SK-N-SH (cell line): ENCODE results near the gene NOL8. TPM values are rescaled to one million over a fixed set of nuclear protein-coding genes. Genes with fewer than 3 reads are reported as not detected.

ENCODE experiments used
- CTCF ChIA-PET: fragments of 300-600, 350-600 bp; formaldehyde crosslinking; extraction: SDS; loops from one replicate; lab custom pipeline; 2021; lab: Yijun Ruan, JAX
- POLR2A ChIA-PET: fragments of 350-600 bp; sonication (Branson Sonifier 250); formaldehyde crosslinking; extraction: SDS; loops from one replicate; lab custom pipeline; 2020; ENCODE audit warnings: antibody characterized with exemption, inconsistent platforms; lab: Yijun Ruan, JAX
- DNase-seq: peaks from one replicate; pipeline ENCODE4 v3.0.0; 2012
- H2AFZ ChIP-seq: fragments of 200-600 bp; sonication (generic); 2 replicates; pipeline ENCODE4 v1.8.1; 2016; ENCODE audit warnings: antibody characterized with exemption, mild to moderate bottlenecking, low read depth
- H3F3A ChIP-seq: fragments of 200-600 bp; sonication (generic); replicated peaks from 2 replicates; pipeline ENCODE3; 2016; ENCODE audit warnings: antibody characterized with exemption, mild to moderate bottlenecking; ENCODE audit not compliant: insufficient read depth
- H3K27ac ChIP-seq, 2 experiments: fragments of 200-500 bp in 1 of 2; fragments of 200-600 bp in 1 of 2; sonication (Bioruptor generic) in 1 of 2; sonication (generic), shearing (Covaris generic) in 1 of 2; 2 replicates each; pipeline versions ENCODE4 v1.5.1 to v1.6.1; 2014 to 2016; ENCODE audit warnings: low read depth in 2 of 2, inconsistent platforms in 1 of 2, low read length in 1 of 2, mild to moderate bottlenecking in 1 of 2, mixed read lengths in 1 of 2
- H3K27me3 ChIP-seq: fragments of 200-600 bp; sonication (generic), shearing (Covaris generic); 2 replicates; pipeline ENCODE4 v1.6.1; 2016; ENCODE audit warnings: mixed run types; ENCODE audit not compliant: insufficient read depth
- H3K36me3 ChIP-seq, 2 experiments: fragments of 200-500 bp in 1 of 2; fragments of 200-600 bp in 1 of 2; sonication (Bioruptor generic) in 1 of 2; sonication (generic) in 1 of 2; replicated peaks in 1 of 2; 2 replicates each; pipeline versions ENCODE3 to v1.5.1; 2014 to 2016; ENCODE audit warnings: low read length in 1 of 2, mild to moderate bottlenecking in 1 of 2; ENCODE audit not compliant: insufficient read depth in 2 of 2, control insufficient read depth in 1 of 2
- H3K4me1 ChIP-seq, 2 experiments: fragments of 200-500 bp in 1 of 2; fragments of 200-600 bp in 1 of 2; sonication (Bioruptor generic) in 1 of 2; sonication (generic), shearing (Covaris generic) in 1 of 2; 2 replicates each; pipeline versions ENCODE4 v1.5.1 to v1.6.1; 2014 to 2016; ENCODE audit warnings: low read depth in 1 of 2, low read length in 1 of 2, mixed run types in 1 of 2; ENCODE audit not compliant: insufficient read depth in 2 of 2, control insufficient read depth in 1 of 2
- H3K4me2 ChIP-seq: fragments of 200-600 bp; sonication (generic), shearing (Covaris generic); 2 replicates; pipeline ENCODE4 v1.6.1; 2017; ENCODE audit warnings: mixed run types
- H3K4me3 ChIP-seq, 2 experiments: fragments of 200-500 bp in 1 of 2; fragments of 200-600 bp in 1 of 2; sonication (Bioruptor generic) in 1 of 2; sonication (generic), shearing (Covaris generic) in 1 of 2; 2 replicates each; pipeline versions ENCODE4 v1.5.1 to v1.8.1; 2014 to 2016; ENCODE audit warnings: low read depth in 2 of 2, inconsistent platforms in 1 of 2, low read length in 1 of 2, mild to moderate bottlenecking in 1 of 2, mixed read lengths in 1 of 2, moderate library complexity in 1 of 2
- H3K79me2 ChIP-seq: fragments of 200-600 bp; sonication (generic); 2 replicates; pipeline ENCODE4 v1.8.1; 2017; ENCODE audit warnings: mild to moderate bottlenecking; ENCODE audit not compliant: insufficient read depth
- H3K9ac ChIP-seq: fragments of 200-600 bp; sonication (generic); 2 replicates; pipeline ENCODE4 v1.6.1; 2017; ENCODE audit warnings: mixed run types
- H3K9me2 ChIP-seq: fragments of 200-600 bp; sonication (generic); 2 replicates; pipeline ENCODE4 v1.6.1; 2017; ENCODE audit warnings: mixed run types
- H3K9me3 ChIP-seq: fragments of 200-600 bp; sonication (generic); 2 replicates; pipeline ENCODE4 v1.6.1; 2017; ENCODE audit warnings: mixed run types, mild to moderate bottlenecking, moderate library complexity
- H4K20me1 ChIP-seq: fragments of 200-600 bp; sonication (generic); 2 replicates; pipeline ENCODE4 v1.6.1; 2017; ENCODE audit warnings: mild to moderate bottlenecking, mixed run types; ENCODE audit not compliant: insufficient read depth
- CHD2 ChIP-seq: fragments of 150-350 bp; IDR thresholded peaks from 2 replicates; pipeline ENCODE4 v1.6.1; 2018; ENCODE audit warnings: low read length; ENCODE audit not compliant: partially characterized antibody
- ELF1 ChIP-seq: IDR thresholded peaks from 2 replicates; pipeline ENCODE4 v1.4.0; 2012
- EP300 ChIP-seq, 2 experiments: IDR thresholded peaks; 2 replicates each; pipeline versions ENCODE4 v1.4.0 to v1.6.1; 2012; ENCODE audit warnings: borderline replicate concordance in 1 of 2, low read depth in 1 of 2, low read length in 1 of 2
- FOXM1 ChIP-seq: IDR thresholded peaks from 2 replicates; pipeline ENCODE4 v1.4.0; 2012; ENCODE audit warnings: low read depth, mild to moderate bottlenecking
- MEF2A ChIP-seq: IDR thresholded peaks from 2 replicates; pipeline ENCODE4 v1.4.0; 2012; ENCODE audit warnings: low read depth, borderline replicate concordance
- MXI1 ChIP-seq: IDR thresholded peaks from 2 replicates; pipeline ENCODE4 v1.6.1; 2012; ENCODE audit warnings: mild to moderate bottlenecking, low read depth, low read length, improper control_type of control experiment
- NRF1 ChIP-seq: IDR thresholded peaks from 2 replicates; pipeline ENCODE4 v1.6.1; 2012; ENCODE audit warnings: low read depth, mild to moderate bottlenecking, low read length
- RAD21 ChIP-seq: IDR thresholded peaks from 2 replicates; pipeline ENCODE4 v1.6.1; 2012; ENCODE audit warnings: mild to moderate bottlenecking, low read length
- SIN3A ChIP-seq: IDR thresholded peaks from 2 replicates; pipeline ENCODE4 v1.6.1; 2012; ENCODE audit warnings: low read depth, mild to moderate bottlenecking, low read length, moderate library complexity, borderline replicate concordance
- SMC3 ChIP-seq: IDR thresholded peaks from 2 replicates; pipeline ENCODE4 v1.6.1; 2012; ENCODE audit warnings: low read depth, low read length, improper control_type of control experiment
- TCF12 ChIP-seq: IDR thresholded peaks from 2 replicates; pipeline ENCODE4 v1.4.0; 2012
- TEAD4 ChIP-seq: IDR thresholded peaks from 2 replicates; pipeline ENCODE4 v1.4.0; 2012; ENCODE audit warnings: mild to moderate bottlenecking, borderline replicate concordance; ENCODE audit not compliant: insufficient read depth
- WGBS: methylation state at CpG from one replicate; pipeline ENCODE4 v1.1.6; 2017; ENCODE audit warnings: low lambda C conversion rate; 5-methylcytosine and 5-hydroxymethylcytosine counted together
- polyA plus RNA-seq, 3 experiments: library from polyadenylated mRNA; depleted of rRNA; stranded (reverse); fragments of >200 nt; gene quantifications; 2 replicates each; pipeline ENCODE4 v1.2.3, GENCODE V29; 2012
- small RNA-seq, 7 experiments: library from RNA; depleted of rRNA; stranded (forward); fragments of <200 nt; gene quantifications; one replicate each; pipeline ENCODE3, GENCODE V24; 2012
- TF ChIP-seq, protein P1 (sequence below): IDR thresholded peaks from 2 replicates; pipeline ENCODE4 v1.4.0; 2012; ENCODE audit warnings: low read depth, borderline replicate concordance
- TF ChIP-seq, protein P2 (sequence below): fragments of 150-350 bp; IDR thresholded peaks from 2 replicates; pipeline ENCODE4 v1.6.1; 2017; ENCODE audit warnings: antibody characterized with exemption, low read length, low read depth, borderline replicate concordance
- TF ChIP-seq, protein P3 (sequence below): IDR thresholded peaks from 2 replicates; pipeline ENCODE4 v1.4.0; 2012; ENCODE audit warnings: low read depth

NOL8 gene
- polyA plus RNA-seq, 1 of the 3 experiments (the other 2 are of a cell fraction): 9.6 TPM

DNA sequence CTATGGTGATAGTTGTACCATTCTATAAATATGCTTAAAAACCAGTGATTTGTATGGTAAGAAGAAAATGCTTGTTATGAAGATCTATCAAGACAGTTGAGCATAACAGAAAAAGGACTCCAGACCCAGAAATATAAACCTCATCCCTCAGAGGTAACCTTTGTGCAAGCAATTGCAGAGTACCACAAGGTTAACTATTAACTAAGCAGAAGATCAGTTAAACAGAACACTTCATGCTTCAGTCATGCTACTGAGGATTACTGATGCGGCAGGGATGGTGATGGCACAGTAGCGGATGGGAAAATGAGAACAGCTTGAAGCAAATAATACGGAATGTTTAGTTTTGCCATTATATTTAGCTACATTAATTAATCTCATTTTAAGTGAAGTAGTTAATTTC, 77.2 kb downstream of the NOL8 start:
- POLR2A ChIA-PET: no interaction called here
- 95% methylated on average over 3 of the region's 3 CpGs for WGBS
- Histone ChIP-seq H2AFZ (no peak overlapping the region), H3K4me3 (no peak overlapping the region), H3K27ac (no peak overlapping the region), H3K4me1 (peaks cover 0 to 7% of the 10 kb centered on the region in 2 experiments; a peak in 1 of 4 replicates), H3F3A (peaks cover 10% of the 10 kb centered on the region), H4K20me1 (no peaks in the 10 kb centered on the region), H3K9me2 (no peaks in the 10 kb centered on the region), H3K4me2 (no peak overlapping the region), H3K9me3 (no peaks in the 10 kb centered on the region), H3K9ac (no peak overlapping the region), H3K27me3 (no peaks in the 10 kb centered on the region), H3K36me3 (peaks cover 88 to 96% of the 10 kb centered on the region in 2 experiments), H3K79me2 (no peaks in the 10 kb centered on the region)
- TF ChIP-seq ELF1 (no peak), SIN3A (no peak), EP300 (IDR thresholded peaks at IDR 0.05; ENCODE audit: borderline replicate concordance in 1 of 2, low read depth in 1 of 2, low read length in 1 of 2) (no peak), RAD21 (no peak), MEF2A (no peak), TCF12 (no peak), TEAD4 (no peak), NRF1 (no peak), FOXM1 (no peak), MXI1 (no peak), SMC3 (no peak), CHD2 (no peak)
- TF ChIP-seq, protein P1, sequence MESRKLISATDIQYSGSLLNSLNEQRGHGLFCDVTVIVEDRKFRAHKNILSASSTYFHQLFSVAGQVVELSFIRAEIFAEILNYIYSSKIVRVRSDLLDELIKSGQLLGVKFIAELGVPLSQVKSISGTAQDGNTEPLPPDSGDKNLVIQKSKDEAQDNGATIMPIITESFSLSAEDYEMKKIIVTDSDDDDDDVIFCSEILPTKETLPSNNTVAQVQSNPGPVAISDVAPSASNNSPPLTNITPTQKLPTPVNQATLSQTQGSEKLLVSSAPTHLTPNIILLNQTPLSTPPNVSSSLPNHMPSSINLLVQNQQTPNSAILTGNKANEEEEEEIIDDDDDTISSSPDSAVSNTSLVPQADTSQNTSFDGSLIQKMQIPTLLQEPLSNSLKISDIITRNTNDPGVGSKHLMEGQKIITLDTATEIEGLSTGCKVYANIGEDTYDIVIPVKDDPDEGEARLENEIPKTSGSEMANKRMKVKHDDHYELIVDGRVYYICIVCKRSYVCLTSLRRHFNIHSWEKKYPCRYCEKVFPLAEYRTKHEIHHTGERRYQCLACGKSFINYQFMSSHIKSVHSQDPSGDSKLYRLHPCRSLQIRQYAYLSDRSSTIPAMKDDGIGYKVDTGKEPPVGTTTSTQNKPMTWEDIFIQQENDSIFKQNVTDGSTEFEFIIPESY: no peak
- TF ChIP-seq, protein P2, sequence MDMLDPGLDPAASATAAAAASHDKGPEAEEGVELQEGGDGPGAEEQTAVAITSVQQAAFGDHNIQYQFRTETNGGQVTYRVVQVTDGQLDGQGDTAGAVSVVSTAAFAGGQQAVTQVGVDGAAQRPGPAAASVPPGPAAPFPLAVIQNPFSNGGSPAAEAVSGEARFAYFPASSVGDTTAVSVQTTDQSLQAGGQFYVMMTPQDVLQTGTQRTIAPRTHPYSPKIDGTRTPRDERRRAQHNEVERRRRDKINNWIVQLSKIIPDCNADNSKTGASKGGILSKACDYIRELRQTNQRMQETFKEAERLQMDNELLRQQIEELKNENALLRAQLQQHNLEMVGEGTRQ: no peak
- TF ChIP-seq, protein P3, sequence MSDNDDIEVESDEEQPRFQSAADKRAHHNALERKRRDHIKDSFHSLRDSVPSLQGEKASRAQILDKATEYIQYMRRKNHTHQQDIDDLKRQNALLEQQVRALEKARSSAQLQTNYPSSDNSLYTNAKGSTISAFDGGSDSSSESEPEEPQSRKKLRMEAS: no peak
- CTCF ChIA-PET: interaction anchor here (7.2 kb wide), 1 partner anchor 109 kb away, joined by 50 read pairs; no protein-coding TSS in a partner anchor
- no peak for DNase-seq

Small RNA genes lying within 50 kb of the gene (small RNA-seq; reads per million reads assigned to genes)
- gene MIR3651 (0 reads per million in 7 experiments), gene SNORA84 (0 to 3.2 (median 0.93) reads per million in 7 experiments)

Other genes with a start within 250 kb of the NOL8 start
- 53.9 and 62.0 TPM in 2 replicates for gene SPTLC1, start 209.9 kb downstream of the NOL8 start, polyA plus RNA-seq (2012; rRNA removed)
- 30.4 and 32.9 TPM in 2 replicates for gene IARS1, start 31.7 kb downstream of the NOL8 start, polyA plus RNA-seq (2012; rRNA removed)
- gene CENPP, start 603 bp upstream of the NOL8 start, polyA plus RNA-seq (2012; rRNA removed): 1.3 and 1.5 TPM in 2 replicates
- 0.03 TPM in 2 replicates for gene OGN, start 79.2 kb upstream of the NOL8 start, polyA plus RNA-seq (2012; rRNA removed)
- gene OMD, start 99.1 kb upstream of the NOL8 start, polyA plus RNA-seq (2012; rRNA removed): 0.03 TPM in 1 of 2 replicates, not detected in the other
- 0.76 and 1.7 TPM in 2 replicates for gene ASPN, start 157.2 kb upstream of the NOL8 start, polyA plus RNA-seq (2012; rRNA removed)
- gene ECM2, start 210.6 kb upstream of the NOL8 start, polyA plus RNA-seq (2012; rRNA removed): 0.16 and 0.20 TPM in 2 replicates